A549 (cell line): ENCODE measurements around the gene SARDH. TPM values are rescaled to one million over a fixed set of nuclear protein-coding genes. Genes with fewer than 3 reads are reported as not detected.

Source experiments
- ATAC-seq, 2 experiments: fragments of 200-7000 bp in 1 of 2; fragments of >200 bp in 1 of 2; cut with Nextera tagmentation in 1 of 2; cut with Tn5 transposase in 1 of 2; 3 replicates each; pipeline versions ENCODE4 v1.8.0 to v1.9.1; 2018 to 2020; ENCODE audit warnings: mild to moderate bottlenecking in 1 of 2, moderate library complexity in 1 of 2
- CTCF ChIA-PET: fragments of 300-600 bp; sonication (Branson Sonifier 250); formaldehyde crosslinking; extraction: SDS; loops from one replicate; lab custom pipeline; 2021; ENCODE audit warnings: antibody characterized with exemption, inconsistent platforms; lab: Yijun Ruan, JAX
- POLR2A ChIA-PET: fragments of 350-600 bp; formaldehyde crosslinking; extraction: SDS; loops from one replicate; lab custom pipeline; 2021; ENCODE audit warnings: antibody characterized with exemption, inconsistent platforms; lab: Yijun Ruan, JAX
- DNase-seq, 2 experiments: peaks; one replicate each; pipeline versions ENCODE4 v3.0.0 to v3.0.0-alpha.2; 2011 to 2016; ENCODE audit warnings: low read depth in 1 of 2, low spot score in 1 of 2
- FAIRE-seq: peaks from 2 replicates; lab custom pipeline; 2011; peaks lifted over from hg19 to GRCh38; lab: Jason Lieb, UNC
- H3K27ac ChIP-seq, 2 experiments: fragments of >200 bp; sonication (Bioruptor Twin); formaldehyde crosslinking; 3 replicates each; pipeline ENCODE4 v1.5.1; 2016 to 2017
- H3K4me1 ChIP-seq: fragments of >200 bp; sonication (Bioruptor Twin); formaldehyde crosslinking; 3 replicates; pipeline ENCODE4 v1.6.1; 2016
- H3K4me2 ChIP-seq: fragments of >200 bp; sonication (Bioruptor Twin); formaldehyde crosslinking; 3 replicates; pipeline ENCODE4 v1.6.1; 2016
- H3K4me3 ChIP-seq: fragments of >200 bp; sonication (Bioruptor Twin); formaldehyde crosslinking; 3 replicates; pipeline ENCODE4 v1.5.1; 2016
- H3K9me3 ChIP-seq: fragments of >200 bp; sonication (Bioruptor Twin); formaldehyde crosslinking; 3 replicates; pipeline ENCODE4 v1.6.1; 2016
- CBX8 ChIP-seq: fragments of 200-600 bp; sonication (generic); IDR thresholded peaks from 2 replicates; pipeline ENCODE4 v1.6.1; 2016
- CHD4 ChIP-seq: fragments of 200-600 bp; sonication (generic); IDR thresholded peaks from 2 replicates; pipeline ENCODE4 v1.6.1; 2016; ENCODE audit warnings: antibody characterized with exemption, mild to moderate bottlenecking, borderline replicate concordance
- CTCF ChIP-seq: fragments of >200 bp; sonication (Bioruptor Twin); formaldehyde crosslinking; IDR thresholded peaks from 3 replicates; pipeline ENCODE4 v1.5.1; 2016
- EHF ChIP-seq: fragments of 250-450 bp; sonication (Bioruptor Pico); IDR thresholded peaks from 2 replicates; pipeline ENCODE4 v1.5.0; 2020; ENCODE audit warnings: mild to moderate bottlenecking
- EHMT2 ChIP-seq: fragments of 200-600 bp; sonication (generic); IDR thresholded peaks from 2 replicates; pipeline ENCODE4 v1.6.1; 2016; ENCODE audit warnings: antibody characterized with exemption, low read depth, mild to moderate bottlenecking, moderate library complexity
- ELK1 ChIP-seq: fragments of 150-350 bp; IDR thresholded peaks from 2 replicates; pipeline ENCODE4 v1.6.1; 2014; ENCODE audit warnings: low read depth, mild to moderate bottlenecking, low read length
- EP300 ChIP-seq, 2 experiments: fragments of >200 bp; sonication (Bioruptor Twin); formaldehyde crosslinking; IDR thresholded peaks; 2 replicates in 1 of 2; 3 replicates in 1 of 2; pipeline ENCODE4 v1.6.1; 2016 to 2017
- ESRRA ChIP-seq: fragments of 150-350 bp; IDR thresholded peaks from 2 replicates; pipeline ENCODE4 v1.6.1; 2014; ENCODE audit warnings: mild to moderate bottlenecking, low read length, borderline replicate concordance
- FOSL2 ChIP-seq, 2 experiments: fragments of 450-650 bp in 1 of 2; fragments of >200 bp in 1 of 2; sonication (Bioruptor Twin) in 1 of 2; formaldehyde crosslinking; IDR thresholded peaks; 2 replicates each; pipeline versions ENCODE4 v1.5.0 to v1.6.1; 2016 to 2020; ENCODE audit warnings: mild to moderate bottlenecking in 1 of 2, moderate library complexity in 1 of 2
- FOXS1 ChIP-seq: fragments of 250-450 bp; sonication (Bioruptor Pico); IDR thresholded peaks from 2 replicates; pipeline ENCODE4 v1.5.0; 2020; ENCODE audit warnings: mild to moderate bottlenecking, moderate library complexity
- HDAC2 ChIP-seq: fragments of 200-600 bp; sonication (generic); IDR thresholded peaks from 2 replicates; pipeline ENCODE4 v1.6.1; 2016
- HES2 ChIP-seq: fragments of >200 bp; sonication (Bioruptor Twin); formaldehyde crosslinking; IDR thresholded peaks from 2 replicates; pipeline ENCODE4 v1.6.1; 2016
- HMGXB4 ChIP-seq: fragments of 250-450 bp; sonication (Bioruptor Pico); IDR thresholded peaks from 2 replicates; pipeline ENCODE4 v1.5.0; 2021; ENCODE audit warnings: mild to moderate bottlenecking, moderate library complexity, borderline replicate concordance
- HOXA7 ChIP-seq: fragments of 250-450 bp; sonication (Bioruptor Pico); IDR thresholded peaks from 2 replicates; pipeline ENCODE4 v1.5.0; 2020; ENCODE audit warnings: mild to moderate bottlenecking, moderate library complexity
- HOXB13 ChIP-seq: fragments of 250-450 bp; sonication (Bioruptor Pico); IDR thresholded peaks from 2 replicates; pipeline ENCODE4 v1.5.0; 2020; ENCODE audit warnings: low read depth, mild to moderate bottlenecking, moderate library complexity
- KDM1A ChIP-seq: fragments of 200-600 bp; sonication (generic); IDR thresholded peaks from 2 replicates; pipeline ENCODE4 v1.6.1; 2016; ENCODE audit warnings: low read depth, mild to moderate bottlenecking
- KDM5A ChIP-seq: fragments of 200-600 bp; sonication (generic); IDR thresholded peaks from 2 replicates; pipeline ENCODE4 v1.6.1; 2016; ENCODE audit warnings: antibody characterized with exemption, mild to moderate bottlenecking
- NFE2L2 ChIP-seq: fragments of 150-350 bp; conservative IDR thresholded peaks from 2 replicates; pipeline ENCODE4 v1.6.1; 2014; ENCODE audit warnings: low read length
- NPAS2 ChIP-seq: fragments of 250-450 bp; sonication (Bioruptor Pico); IDR thresholded peaks from 2 replicates; pipeline ENCODE4 v1.8.0; 2022; ENCODE audit warnings: mild to moderate bottlenecking, moderate library complexity, borderline replicate concordance
- NR3C1 ChIP-seq: fragments of >200 bp; sonication (Bioruptor Twin); formaldehyde crosslinking; IDR thresholded peaks from 3 replicates; pipeline ENCODE4 v1.6.1; 2017
- PBX3 ChIP-seq: IDR thresholded peaks from 2 replicates; pipeline ENCODE4 v1.6.1; 2012
- POLR2A ChIP-seq: IDR thresholded peaks from 2 replicates; pipeline ENCODE4 v1.6.1; 2012; ENCODE audit warnings: mild to moderate bottlenecking, low read length
- RAD21 ChIP-seq, 2 experiments: fragments of >200 bp in 1 of 2; sonication (Bioruptor Twin) in 1 of 2; formaldehyde crosslinking in 1 of 2; IDR thresholded peaks in 1 of 2; conservative IDR thresholded peaks in 1 of 2; 2 replicates in 1 of 2; 3 replicates in 1 of 2; pipeline ENCODE4 v1.6.1; 2012 to 2018; ENCODE audit warnings: inconsistent platforms in 1 of 2
- SMC3 ChIP-seq: fragments of >200 bp; sonication (Bioruptor Twin); formaldehyde crosslinking; IDR thresholded peaks from 3 replicates; pipeline ENCODE4 v1.6.1; 2018; ENCODE audit warnings: inconsistent platforms
- SREBF2 ChIP-seq: fragments of 450-650 bp; IDR thresholded peaks from 2 replicates; pipeline ENCODE4 v1.6.1; 2014; ENCODE audit warnings: mild to moderate bottlenecking, moderate library complexity
- ZC3H11A ChIP-seq: fragments of 450-650 bp; IDR thresholded peaks from 2 replicates; pipeline ENCODE4 v1.6.1; 2014; ENCODE audit warnings: antibody characterized with exemption, mild to moderate bottlenecking
- ZSCAN20 ChIP-seq: fragments of 250-450 bp; sonication (Bioruptor Pico); IDR thresholded peaks from 2 replicates; pipeline ENCODE4 v1.8.0; 2022; ENCODE audit warnings: mild to moderate bottlenecking, moderate library complexity
- WGBS: methylation state at CpG from one replicate; pipeline ENCODE4 v1.1.6; 2017; ENCODE audit errors: missing lambda C conversion rate; 5-methylcytosine and 5-hydroxymethylcytosine counted together
- polyA plus RNA-seq, 4 experiments: library from polyadenylated mRNA; depleted of rRNA in 3 of 4; stranded (reverse); fragments of >200 nt; fragmentation: RNase III in 1 of 4; extraction: RNeasy Plus Mini Kit Qiagen cat#74134 plus additional on column Dnase treatment in 1 of 4; gene quantifications; 2 replicates in 3 of 4; 3 replicates in 1 of 4; pipeline ENCODE4 v1.2.3, GENCODE V29; 2011 to 2017

SARDH gene
- polyA plus RNA-seq, 2 of the 4 experiments (the other 2 are of a cell fraction), result 0.08 TPM; not detected in 1

GRCh38 chr9:133713960-133714495, 24.1 kb downstream of the SARDH start:
- H3K27ac ChIP-seq, result no peak overlapping the region
- TF ChIP-seq HDAC2 (no peak), ELK1 (no peak), KDM5A (no peak), ESRRA (no peak), HOXB13 (CRISPR knock-in tag) (no peak), NR3C1 (no peak), KDM1A (no peak), SMC3 (no peak), CTCF (no peak), NFE2L2 (no peak), FOSL2 (IDR thresholded peaks at IDR 0.05) (no peak), FOSL2 (CRISPR knock-in tag; IDR thresholded peaks at IDR 0.05) (no peak), EP300 (IDR thresholded peaks at IDR 0.05) (no peak), ZSCAN20 (CRISPR knock-in tag) (no peak), RAD21 (conservative IDR thresholded peaks at IDR 0.05 in 1 of 2, IDR thresholded peaks at IDR 0.05 in 1 of 2) (no peak), PBX3 (no peak)
- FAIRE-seq (no peak), DNase-seq (no peak), ATAC-seq (no peak)
- no peaks in the 10 kb centered on the region for H3K4me1 ChIP-seq
- 79% methylated on average over 15 of the region's 18 CpGs for WGBS
- POLR2A ChIA-PET, result no interaction called here
- no peak overlapping the region for H3K4me2 ChIP-seq
- H3K4me3 ChIP-seq, result no peak overlapping the region
- no peaks in the 10 kb centered on the region for H3K9me3 ChIP-seq
- CTCF ChIA-PET, result interaction anchor here (1.0 to 2.2 kb wide), 5 partner anchors 13 to 219 kb away, joined by 4 to 10 read pairs (median 5); no protein-coding TSS in a partner anchor

- DNase-seq, result no peak
Measured at GRCh38 chr9:133713150-133713959, 24.8 kb downstream of the SARDH start.

More at GRCh38 chr9:133713150-133713959, 24.8 kb downstream of the SARDH start:
- H3K4me2 ChIP-seq, result no peak overlapping the region
- ATAC-seq, result no peak
- no peak for TF ChIP-seq EHF (CRISPR knock-in tag)
- TF ChIP-seq FOXS1 (CRISPR knock-in tag), result no peak
- TF ChIP-seq CHD4, result no peak
- no peak for TF ChIP-seq SREBF2
- TF ChIP-seq HES2, result no peak
- no peak for TF ChIP-seq EP300 (IDR thresholded peaks at IDR 0.05)
- TF ChIP-seq CBX8, result no peak
- TF ChIP-seq HOXA7 (CRISPR knock-in tag), result no peak
- no peak for TF ChIP-seq POLR2A
- TF ChIP-seq HMGXB4 (CRISPR knock-in tag), result no peak
- no peak for TF ChIP-seq EHMT2
- no peak for TF ChIP-seq NPAS2 (CRISPR knock-in tag)
- TF ChIP-seq ZC3H11A, result no peak
- TF ChIP-seq ELK1, result no peak
- TF ChIP-seq ZSCAN20 (CRISPR knock-in tag), result no peak
- TF ChIP-seq, all 56 proteins: peak for 0
- Histone ChIP-seq H3K4me1 (no peaks in the 10 kb centered on the region), H3K27ac (no peak overlapping the region), H3K9me3 (no peaks in the 10 kb centered on the region), H3K4me3 (no peak overlapping the region)
- WGBS, result 71% methylated on average over 21 of the region's 25 CpGs
- ChIA-PET POLR2A (no interaction called here), CTCF (interaction anchor here (0.8 to 1.5 kb wide), 5 partner anchors 13 to 180 kb away, joined by 3 to 10 read pairs (median 4); no protein-coding TSS in a partner anchor)
- FAIRE-seq, result no peak
